Bronchial epithelial cell (primary cell): ENCODE data around the gene CAMTA1. TPM values are rescaled to one million over a fixed set of nuclear protein-coding genes. Genes with fewer than 3 reads are reported as not detected.

Experiments used
- DNase-seq: peaks from one replicate; pipeline ENCODE4 v3.0.0-alpha.2; 2010; ENCODE audit warnings: low read depth
- FAIRE-seq: peaks from 2 replicates; lab custom pipeline; 2011; peaks lifted over from hg19 to GRCh38; lab: Jason Lieb, UNC
- H3K27me3 ChIP-seq: 2 replicates; pipeline ENCODE4 v1.5.1; 2011; ENCODE audit warnings: low read length; ENCODE audit not compliant: control insufficient read depth, insufficient read depth
- H3K36me3 ChIP-seq: 2 replicates; pipeline ENCODE4 v1.5.1; 2011; ENCODE audit warnings: low read length; ENCODE audit not compliant: control insufficient read depth, insufficient read depth
- H3K4me3 ChIP-seq: 2 replicates; pipeline ENCODE4 v1.5.1; 2011; ENCODE audit warnings: mild to moderate bottlenecking, low read depth, low read length, control low read depth
- CTCF ChIP-seq: IDR thresholded peaks from 2 replicates; pipeline ENCODE4 v1.5.1; 2011; ENCODE audit warnings: mild to moderate bottlenecking, moderate library complexity, low read length, control low read depth, inconsistent platforms; ENCODE audit not compliant: insufficient read depth, severe bottlenecking
- total RNA-seq: library from RNA; depleted of rRNA; stranded (reverse); fragments of >200 nt; gene quantifications from 2 replicates; pipeline ENCODE4 v1.2.1, GENCODE V29; 2014

Gene CAMTA1
- total RNA-seq, 1 donor from 2014 or later, result 68.2 TPM

- no peaks in the 10 kb centered on the region for H3K27me3 ChIP-seq
- no peaks in the 10 kb centered on the region for H3K36me3 ChIP-seq
- no peak for DNase-seq
- FAIRE-seq, result no peak
- no peak overlapping the region for H3K4me3 ChIP-seq
- TF ChIP-seq CTCF, result no peak
These were observed 743.3 kb downstream of the CAMTA1 start for GRCh38 chr1:7528386-7529198.

- Histone ChIP-seq H3K27me3 (no peaks in the 10 kb centered on the region), H3K4me3 (no peak overlapping the region), H3K36me3 (no peaks in the 10 kb centered on the region)
- TF ChIP-seq CTCF, result no peak
- DNase-seq (no peak), FAIRE-seq (no peak)
These were observed 744.7 kb downstream of the CAMTA1 start for GRCh38 chr1:7529917-7530316.

GRCh38 chr1:7531562-7532340 is 746.5 kb downstream of the CAMTA1 start:
- TF ChIP-seq CTCF, result no peak
- Histone ChIP-seq H3K4me3 (no peak overlapping the region), H3K27me3 (no peaks in the 10 kb centered on the region), H3K36me3 (no peaks in the 10 kb centered on the region)
- FAIRE-seq, result no peak
- DNase-seq, result no peak

GRCh38 chr1:7533006-7533405 is 747.8 kb downstream of the CAMTA1 start:
- Histone ChIP-seq H3K36me3 (no peaks in the 10 kb centered on the region), H3K4me3 (no peak overlapping the region), H3K27me3 (peaks cover 2% of the 10 kb centered on the region)
- FAIRE-seq (no peak), DNase-seq (no peak)
- TF ChIP-seq CTCF, result no peak

- H3K4me3 ChIP-seq, result no peak overlapping the region
- peaks cover 2% of the 10 kb centered on the region for H3K27me3 ChIP-seq
- no peaks in the 10 kb centered on the region for H3K36me3 ChIP-seq
- FAIRE-seq, result no peak
- no peak for TF ChIP-seq CTCF
- DNase-seq, result no peak
These were observed 749.0 kb downstream of the CAMTA1 start for GRCh38 chr1:7534061-7534825.
